Posterior vena cava (tissue), 2 donors: ENCODE measurements around the gene MBD4. TPM values are rescaled to one million over a fixed set of nuclear protein-coding genes. Genes with fewer than 3 reads are reported as not detected.

Experiments
- DNase-seq: peaks from one replicate; pipeline ENCODE4 v3.0.0-alpha.2; 2020; ENCODE audit warnings: low spot score
- intact Hi-C, 2 donors: fragments of 100-400 bp; cut with DNase I; formaldehyde crosslinking; loops; one replicate each; pipeline versions ENCODE4 v1.14.1 to v1.14.2; 2022 to 2023
- total RNA-seq, 2 donors: library from RNA; stranded (reverse); fragmentation: NEBNext Ultra II Directional; extraction: Animal tissue kit (Norgen Biotek cat#: 25700); gene quantifications; one replicate each; pipeline ENCODE4 v1.2.1, GENCODE V29; 2021
- donor health status: DM: yes; HTN: yes; CAD: no.
- donor health status: DM: yes; HTN: yes; CAD: no.

Gene MBD4
- total RNA-seq, 2 donors from 2014 or later: 23.1 to 24.9 TPM

DNA sequence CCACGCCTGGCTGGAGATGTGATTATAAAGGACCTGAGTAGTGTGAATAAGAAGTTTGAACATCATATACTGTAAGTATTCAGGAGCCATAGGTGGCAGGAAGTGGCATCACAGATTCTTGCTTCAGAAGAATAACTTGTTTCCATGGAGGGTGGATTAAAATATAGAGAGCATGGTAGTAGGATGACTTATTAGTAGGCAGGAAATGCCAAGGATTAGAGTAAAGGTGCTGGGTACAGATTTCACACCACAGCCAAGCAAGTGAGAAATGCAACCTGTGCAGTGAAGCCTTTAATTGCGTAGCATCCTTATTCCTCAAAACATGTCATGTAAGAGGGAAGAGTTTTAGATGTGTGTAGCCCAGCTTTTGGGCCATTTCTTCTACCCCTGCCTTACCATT, 31.1 kb upstream of the MBD4 start:
- DNase-seq: no peak
- intact Hi-C loops: no loop called here

GRCh38 chr3:129469026-129469425, 29.3 kb upstream of the MBD4 start:
- intact Hi-C loops: no loop called here
- DNase-seq: no peak

DNA sequence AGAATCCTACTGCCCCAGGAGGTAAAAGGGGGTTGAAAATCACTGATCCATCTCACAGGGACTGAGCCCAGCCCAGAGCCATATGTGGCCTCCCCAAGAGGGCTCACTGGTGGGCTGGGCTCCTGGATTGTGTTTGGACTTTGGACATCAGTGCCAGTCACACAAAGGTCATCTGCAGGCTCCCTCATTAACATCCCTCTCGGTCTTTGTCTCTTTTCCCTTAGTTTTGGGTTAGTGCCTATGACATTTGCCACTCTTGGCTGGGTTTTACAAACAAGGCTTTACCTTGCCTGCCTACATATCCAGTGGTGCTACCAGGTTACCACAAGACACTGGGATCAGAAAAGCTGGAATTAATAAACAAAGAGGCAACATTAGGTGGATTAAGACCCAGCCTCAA, 28.2 kb upstream of the MBD4 start:
- no peak for DNase-seq
- intact Hi-C loops: no loop called here

DNA sequence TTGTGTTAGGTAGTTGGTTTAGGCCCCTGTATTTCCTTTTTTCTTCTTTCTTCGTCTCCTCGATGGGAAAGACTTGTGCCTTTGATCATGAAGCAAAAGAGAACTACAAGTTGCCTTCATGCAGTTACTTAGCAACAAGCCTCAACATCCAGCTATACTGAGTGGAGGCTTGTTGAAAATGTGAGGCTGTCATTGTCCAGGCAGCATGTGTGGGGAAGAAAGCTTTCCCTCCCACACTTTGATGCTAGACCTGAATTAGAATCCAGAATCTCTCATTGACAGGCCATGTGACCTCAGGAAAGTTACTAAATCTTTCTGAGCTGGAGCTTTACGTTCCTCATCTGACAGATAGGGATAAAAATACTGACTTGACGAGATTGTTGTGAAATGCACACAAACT, 24.0 kb upstream of the MBD4 start:
- no peak for DNase-seq
- intact Hi-C loops: no loop called here

DNA sequence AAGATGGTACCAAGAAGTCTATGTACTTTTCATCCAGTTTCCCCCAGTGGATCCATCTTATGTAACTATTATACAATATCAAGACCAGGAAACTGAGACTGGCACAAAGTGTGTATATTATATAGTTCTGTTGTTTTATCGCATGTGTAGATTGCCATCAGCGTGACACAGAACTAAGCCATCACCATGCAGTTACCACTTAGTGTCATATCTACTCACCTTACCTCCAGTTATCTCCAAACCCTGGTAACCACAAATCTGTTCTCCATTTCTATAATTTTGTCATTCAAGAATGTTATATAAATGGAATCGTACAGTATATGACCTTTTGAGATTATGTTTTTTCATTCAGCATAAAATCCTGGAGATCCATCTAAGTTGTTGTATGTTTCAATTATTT, 23.3 kb upstream of the MBD4 start:
- intact Hi-C loops: no loop called here
- DNase-seq: no peak

GRCh38 chr3:129462361-129462968, 22.7 kb upstream of the MBD4 start:
- DNase-seq: no peak
- intact Hi-C loops: no loop called here

DNA sequence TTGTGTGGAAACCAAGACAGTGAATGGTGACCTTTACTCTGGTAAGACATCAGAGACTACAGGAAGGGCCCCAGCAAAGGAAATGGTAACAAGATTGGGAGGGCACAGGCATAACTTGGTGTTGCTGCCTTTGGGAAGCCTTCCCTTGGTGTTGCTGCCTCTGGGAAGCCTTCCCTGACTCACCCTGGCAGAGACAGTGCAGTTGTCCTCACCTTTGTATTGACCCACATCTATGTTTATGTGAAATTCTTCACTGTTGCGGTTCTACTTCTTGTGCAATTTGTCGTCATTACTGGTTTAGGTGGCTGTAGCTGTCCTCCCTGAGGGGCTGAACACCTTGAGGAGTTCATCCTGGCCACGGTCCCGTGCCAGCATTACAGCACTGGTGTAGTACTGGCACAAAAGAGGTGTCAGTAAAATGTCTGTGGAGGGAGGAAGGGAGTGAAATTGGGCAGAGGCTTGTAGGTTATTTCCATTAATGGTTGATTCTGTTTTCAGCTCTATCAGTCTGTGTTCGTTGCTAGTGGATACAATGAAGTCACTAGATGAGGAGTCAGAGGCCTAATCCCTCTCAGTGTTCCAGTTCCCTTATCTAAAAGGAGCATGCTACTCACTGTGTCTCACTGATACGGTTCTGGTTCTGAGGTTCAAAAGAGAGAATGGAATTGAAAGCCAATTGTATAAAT, 21.9 kb upstream of the MBD4 start:
- DNase-seq: no peak
- intact Hi-C loops: no loop called here

- DNase-seq: no peak
- intact Hi-C loops: no loop called here
Observed at GRCh38 chr3:129461022-129461421, 21.3 kb upstream of the MBD4 start.

DNA sequence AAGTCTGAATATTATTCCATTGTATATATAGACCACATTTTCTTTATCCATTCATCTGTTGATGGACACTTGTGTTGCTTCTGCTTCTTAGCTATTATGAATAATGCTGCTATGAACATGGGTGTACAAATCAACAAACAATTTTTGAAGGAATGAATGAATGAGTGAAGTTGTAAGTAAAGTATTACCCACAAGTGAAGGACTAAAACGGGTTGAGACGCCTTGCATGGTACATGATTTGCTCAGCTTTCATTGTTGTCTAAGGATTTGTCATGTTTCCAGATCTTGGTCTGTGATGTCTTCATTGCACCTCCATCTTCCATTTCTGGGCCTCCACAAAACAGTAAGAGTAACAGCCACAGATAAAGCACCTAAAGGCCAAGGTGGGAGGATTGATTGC, 20.8 kb upstream of the MBD4 start:
- intact Hi-C loops: no loop called here

DNA sequence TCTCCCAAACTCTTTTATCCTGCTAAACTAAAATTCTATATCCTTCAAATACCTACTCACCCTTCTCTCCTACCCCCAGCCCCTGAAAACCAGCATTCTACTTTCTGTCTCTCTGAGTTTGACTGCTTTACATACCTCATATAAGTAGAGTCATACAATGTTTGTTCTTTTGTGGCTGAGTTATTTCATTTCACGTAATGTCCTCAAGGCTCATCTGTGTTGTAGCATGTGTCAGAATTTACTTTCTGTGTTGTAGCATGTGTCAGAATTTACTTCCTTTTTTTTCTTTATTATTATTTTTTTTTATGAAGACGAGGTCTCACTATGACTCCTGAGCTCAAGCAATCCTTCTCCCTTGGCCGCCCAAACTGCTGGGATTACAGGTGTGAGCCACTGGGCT, 20.4 kb upstream of the MBD4 start:
- no peak for DNase-seq
- intact Hi-C loops: no loop called here

More for the DNA sequence above, 20.8 kb upstream of the MBD4 start:
- DNase-seq: no peak

GRCh38 chr3:129453732-129454131, 14.0 kb upstream of the MBD4 start:
- intact Hi-C loops: no loop called here
- DNase-seq: no peak

DNA sequence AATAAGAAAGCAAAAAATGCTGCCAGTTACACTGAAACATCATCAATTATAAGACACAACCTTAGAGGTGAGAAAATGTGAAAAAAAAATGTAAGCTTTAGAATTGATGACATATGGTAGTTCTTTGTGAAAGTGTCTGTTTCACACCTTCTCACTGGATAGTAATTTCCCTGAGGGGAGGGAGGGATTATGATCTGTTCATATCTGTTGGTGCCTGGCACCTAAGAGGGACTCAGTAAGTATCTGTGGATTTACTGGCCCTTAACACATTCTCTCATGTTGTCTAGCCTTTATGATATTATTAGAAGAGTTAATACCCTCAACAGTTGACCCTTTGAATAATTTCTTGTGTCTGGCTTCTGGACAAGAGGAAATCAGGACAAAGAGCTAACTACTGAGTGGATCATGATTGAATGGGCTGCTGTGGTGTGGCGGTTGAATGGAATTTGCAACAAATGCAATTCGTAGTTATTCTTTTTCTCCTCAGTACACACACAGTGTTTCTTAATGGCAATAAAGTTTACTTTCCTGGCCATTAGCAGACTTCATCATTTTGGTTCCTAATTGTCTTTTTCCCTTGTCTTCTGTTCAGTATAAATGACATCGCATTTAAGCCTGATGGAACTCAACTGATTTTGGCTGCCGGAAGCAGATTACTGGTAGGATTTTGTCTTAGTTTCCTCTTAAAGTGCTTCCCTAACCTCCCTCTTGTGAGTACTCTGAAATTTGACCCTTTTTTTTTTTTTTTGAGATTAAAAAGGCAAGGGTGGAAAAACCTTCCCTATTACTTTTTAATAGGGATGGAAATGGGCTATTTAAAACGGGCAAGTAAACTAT, 9.7 kb upstream of the MBD4 start:
- intact Hi-C loops: no loop called here
- DNase-seq: no peak

- DNase-seq: no peak
- intact Hi-C loops: no loop called here
Observed at GRCh38 chr3:129448186-129448895, 8.6 kb upstream of the MBD4 start.

GRCh38 chr3:129446926-129447325, 7.2 kb upstream of the MBD4 start:
- DNase-seq: no peak
- intact Hi-C loops: no loop called here

DNA sequence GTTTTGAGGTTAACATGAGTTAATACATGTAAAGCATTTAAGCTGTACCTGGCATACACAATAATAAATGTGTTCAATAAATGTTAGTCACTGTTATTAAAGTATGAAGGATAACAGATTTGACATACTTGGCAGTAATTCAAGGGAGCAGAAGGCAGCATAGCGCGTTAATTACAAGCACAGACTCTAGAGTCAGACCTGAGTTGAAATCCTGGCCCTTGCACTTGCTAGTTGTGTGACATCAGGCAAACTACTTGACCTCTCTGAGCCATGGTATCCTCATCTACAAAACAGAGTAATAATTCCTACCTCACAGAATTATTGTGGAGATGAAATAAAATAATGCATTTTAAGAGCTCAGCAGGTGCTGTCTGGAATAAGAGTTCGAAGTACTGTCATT, 5.7 kb upstream of the MBD4 start:
- intact Hi-C loops: no loop called here
- no peak for DNase-seq

- intact Hi-C loops: no loop called here
- no peak for DNase-seq
Observed at GRCh38 chr3:129442947-129443346, 3.2 kb upstream of the MBD4 start.

DNA sequence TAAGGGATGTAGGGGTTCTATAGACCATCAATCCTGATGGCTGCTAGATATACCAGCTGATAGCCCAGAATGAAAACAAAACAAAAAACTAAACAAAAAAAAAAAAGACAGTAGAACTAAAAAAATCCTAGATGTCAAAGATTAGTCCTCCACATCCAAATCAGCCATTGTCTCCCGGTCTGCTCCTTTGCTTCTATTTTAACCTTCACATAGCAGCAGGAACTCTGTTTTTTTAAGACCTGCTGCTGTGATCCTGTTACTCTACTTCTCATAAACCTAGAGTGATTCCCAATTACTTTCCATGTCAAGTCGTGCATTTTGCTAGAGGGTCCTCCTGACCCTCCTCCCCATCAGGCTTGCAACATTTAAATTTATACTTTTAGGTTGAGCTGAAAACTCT, 2.7 kb upstream of the MBD4 start:
- no peak for DNase-seq
- intact Hi-C loops: no loop called here

DNA sequence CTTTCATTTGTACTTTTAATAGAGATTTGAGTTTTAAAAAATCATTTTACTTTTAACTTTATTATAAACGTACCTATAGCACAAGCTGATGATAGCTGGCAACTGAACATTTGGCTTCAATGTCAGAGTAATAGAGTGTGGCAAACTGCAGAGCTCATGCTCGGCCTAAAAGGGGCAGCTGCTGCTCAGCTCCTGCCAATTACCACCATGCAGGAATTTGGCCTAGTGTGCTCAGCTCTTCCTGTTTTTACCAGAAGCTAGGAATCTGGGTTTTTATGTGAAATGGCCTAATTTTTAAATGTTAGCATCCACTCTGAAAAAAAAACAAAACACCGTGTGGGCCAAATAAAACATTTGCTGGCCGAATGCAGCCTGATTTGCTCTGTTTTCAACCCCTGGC, 2.0 kb upstream of the MBD4 start:
- intact Hi-C loops: no loop called here
- no peak for DNase-seq

DNA sequence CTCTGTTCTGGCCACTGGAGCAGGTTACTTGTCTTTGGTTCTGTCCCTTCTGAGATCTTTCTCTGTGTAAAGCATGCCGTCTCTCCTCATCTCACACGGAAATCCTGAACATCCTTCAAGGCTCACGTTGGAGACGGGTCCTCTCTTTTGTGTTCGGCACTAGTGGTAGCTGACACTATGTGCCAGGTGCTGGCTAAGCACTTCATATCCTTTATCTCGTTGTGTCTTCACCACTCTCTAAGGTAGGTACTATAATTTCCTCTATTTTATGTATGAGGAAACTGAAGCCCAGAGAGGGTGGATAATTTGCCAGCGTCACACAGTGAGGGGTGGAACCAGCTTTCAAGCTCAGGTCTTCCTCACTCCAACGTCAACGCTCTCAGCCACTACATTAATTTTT, 1.5 kb upstream of the MBD4 start:
- intact Hi-C loops: no loop called here
- DNase-seq: no peak

- DNase-seq: no peak
- intact Hi-C loops: no loop called here
Observed at GRCh38 chr3:129440618-129441190, 956 bp upstream of the MBD4 start.
